Ovary (tissue), 3 donors: ENCODE measurements around the gene NBPF4.
"Not testable (repeated sequence)": the region's sequence is repeated elsewhere in the genome, so short reads cannot be mapped to it uniquely, and the experiment has no call there.

Source experiments
- CTCF ChIP-seq, 3 donors: fragments of 450-650 bp in 2 of 3; fragments of 200-600 bp in 1 of 3; IDR thresholded peaks; one replicate each; pipeline versions ENCODE4 v1.5.1 to v1.8.0; 2016 to 2022; ENCODE audit warnings: antibody characterized with exemption in 3 of 3, mild to moderate bottlenecking in 1 of 3
- POLR2A ChIP-seq: fragments of 450-650 bp; IDR thresholded peaks from one replicate; pipeline ENCODE4 v1.6.1; 2017; ENCODE audit warnings: antibody characterized with exemption, mild to moderate bottlenecking, moderate library complexity
- donor health status: DM: no; HTN: no; CAD: no.

GRCh38 chr1:108261519-108261918 lies 17.6 kb upstream of the NBPF4 start:
- TF ChIP-seq CTCF (IDR thresholded peaks at IDR 0.05); POLR2A: not testable (repeated sequence)
